Caco-2 (cell line): Measurements from ENCODE around the gene DHDDS. TPM values are rescaled to one million over a fixed set of nuclear protein-coding genes. Genes with fewer than 3 reads are reported as not detected.

Source experiments
- BruUV-seq: library from RNA; stranded (reverse); fragments of 400-500 nt; replicated peaks from 2 replicates; lab custom pipeline; 2021; lab: Mats Ljungman, UMichigan
- CTCF ChIA-PET: fragments of 300-600 bp; sonication (Branson Sonifier 250); formaldehyde crosslinking; loops from one replicate; lab custom pipeline; 2022; ENCODE audit warnings: antibody characterized with exemption; lab: Charles Lee
- POLR2A ChIA-PET: fragments of 300-600 bp; sonication (Branson Sonifier 250); formaldehyde crosslinking; loops from one replicate; lab custom pipeline; 2022; ENCODE audit warnings: antibody characterized with exemption; lab: Charles Lee
- DNase-seq, 2 experiments: peaks; one replicate each; pipeline versions ENCODE4 v3.0.0 to v3.0.0-alpha.2; 2020 to 2022
- H3K27me3 ChIP-seq: replicated peaks from 2 replicates; pipeline ENCODE4 v1.6.0; 2011; ENCODE audit warnings: low read length; ENCODE audit not compliant: control insufficient read depth, insufficient read depth
- H3K36me3 ChIP-seq: 2 replicates; pipeline ENCODE4 v1.5.1; 2011; ENCODE audit warnings: low read length; ENCODE audit not compliant: control insufficient read depth, insufficient read depth
- H3K4me1 ChIP-seq: fragments of 250-450 bp; sonication (Bioruptor Pico); 2 replicates; pipeline ENCODE4 v1.5.1; 2020; ENCODE audit warnings: mild to moderate bottlenecking
- H3K4me3 ChIP-seq: 2 replicates; pipeline ENCODE4 v1.5.1; 2011; ENCODE audit warnings: low read depth, mild to moderate bottlenecking, control low read depth, low read length
- H3K9me3 ChIP-seq: fragments of 250-450 bp; sonication (Bioruptor Pico); 2 replicates; pipeline ENCODE4 v1.5.1; 2020; ENCODE audit warnings: mild to moderate bottlenecking, moderate library complexity
- H3K27ac Mint-ChIP-seq: one replicate; pipeline ENCODE4 v1.8.0; 2022; ENCODE audit warnings: mixed read lengths; ENCODE audit not compliant: unreplicated experiment
- H3K27me3 Mint-ChIP-seq: one replicate; pipeline ENCODE4 v1.8.0; 2022; ENCODE audit warnings: mixed read lengths; ENCODE audit not compliant: insufficient read depth, unreplicated experiment
- H3K36me3 Mint-ChIP-seq: one replicate; pipeline ENCODE4 v1.8.0; 2022; ENCODE audit warnings: mild to moderate bottlenecking, mixed read lengths; ENCODE audit not compliant: insufficient read depth, unreplicated experiment
- H3K4me1 Mint-ChIP-seq: one replicate; pipeline ENCODE4 v1.8.0; 2022; ENCODE audit warnings: low read depth, mixed read lengths; ENCODE audit not compliant: unreplicated experiment
- H3K4me3 Mint-ChIP-seq: one replicate; pipeline ENCODE4 v1.8.0; 2022; ENCODE audit warnings: mild to moderate bottlenecking, moderate library complexity, mixed read lengths; ENCODE audit not compliant: unreplicated experiment
- H3K9me3 Mint-ChIP-seq: one replicate; pipeline ENCODE4 v1.8.0; 2022; ENCODE audit warnings: mixed read lengths; ENCODE audit not compliant: unreplicated experiment
- intact Hi-C: fragments of 100-400 bp; cut with micrococcal nuclease; formaldehyde crosslinking; loops from one replicate; pipeline ENCODE4 v1.10.0; 2022; ENCODE audit not compliant: unreplicated experiment
- total RNA-seq: library from RNA; stranded (reverse); gene quantifications from 2 replicates; pipeline ENCODE4 v1.2.3, GENCODE V29; 2022
- TF ChIP-seq, protein P1 (sequence below), 2 experiments: fragments of 200-600 bp in 1 of 2; IDR thresholded peaks; 1 replicate in 1 of 2; 2 replicates in 1 of 2; pipeline versions ENCODE4 v1.5.1 to v1.8.0; 2011 to 2022; ENCODE audit warnings: antibody characterized with exemption in 1 of 2, control low read depth in 1 of 2, inconsistent platforms in 1 of 2, low read depth in 1 of 2, low read length in 1 of 2, mild to moderate bottlenecking in 1 of 2, moderate library complexity in 1 of 2; ENCODE audit not compliant: insufficient read depth in 1 of 2, severe bottlenecking in 1 of 2, unreplicated experiment in 1 of 2

DHDDS gene
- total RNA-seq, 1 experiment from 2014 or later, result 55.6 TPM

DNA sequence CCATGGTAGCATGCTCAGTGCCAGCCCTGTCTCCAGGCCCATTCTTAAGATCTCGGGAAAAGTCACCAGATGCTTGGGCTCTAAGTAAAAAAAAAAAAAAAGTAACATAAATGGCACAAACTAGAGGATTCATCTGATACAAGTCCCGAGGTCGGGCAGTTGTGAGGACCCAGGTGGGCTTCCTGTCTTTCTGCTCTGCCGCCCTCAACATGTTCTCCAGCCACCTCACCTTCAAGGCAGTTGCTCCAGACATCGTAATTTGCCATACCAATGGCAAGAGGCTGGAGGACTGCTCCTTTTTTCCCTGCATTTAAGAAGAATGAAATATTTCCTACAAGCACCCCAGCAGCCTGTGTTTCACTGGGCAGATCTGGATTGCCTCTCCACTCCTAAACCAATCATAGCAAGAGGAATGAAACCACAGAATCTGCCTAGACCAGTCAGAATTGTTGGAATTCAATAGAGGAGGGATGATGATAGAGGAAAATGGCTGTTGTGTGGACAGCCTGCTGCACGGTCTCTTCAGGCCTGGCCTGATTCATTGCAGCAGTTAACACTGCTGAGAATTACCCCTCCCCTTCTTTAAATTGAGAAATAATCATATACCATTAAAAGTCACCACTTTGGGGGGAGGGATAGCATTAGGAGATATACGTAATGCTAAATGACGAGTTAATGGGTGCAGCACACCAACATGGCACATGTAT, 45.5 kb downstream of the DHDDS start:
- H3K36me3 Mint-ChIP-seq, result peaks cover 91% of the 10 kb centered on the region
- no TSS peak for BruUV-seq
- H3K4me1 ChIP-seq, result peaks cover 15% of the 10 kb centered on the region
- H3K4me3 ChIP-seq, result no peak overlapping the region
- no peaks in the 10 kb centered on the region for H3K9me3 ChIP-seq
- no peaks in the 10 kb centered on the region for H3K4me1 Mint-ChIP-seq
- peaks cover 3% of the 10 kb centered on the region for H3K36me3 ChIP-seq
- intact Hi-C loops, result no loop called here
- H3K27ac Mint-ChIP-seq, result no peak overlapping the region
- ChIA-PET CTCF (no interaction called here), POLR2A (no interaction called here)
- no peaks in the 10 kb centered on the region for H3K9me3 Mint-ChIP-seq
- H3K4me3 Mint-ChIP-seq, result no peak overlapping the region
- no peaks in the 10 kb centered on the region for H3K27me3 Mint-ChIP-seq
- DNase-seq, result no peak
- H3K27me3 ChIP-seq, result no peaks in the 10 kb centered on the region
- TF ChIP-seq, protein P1, sequence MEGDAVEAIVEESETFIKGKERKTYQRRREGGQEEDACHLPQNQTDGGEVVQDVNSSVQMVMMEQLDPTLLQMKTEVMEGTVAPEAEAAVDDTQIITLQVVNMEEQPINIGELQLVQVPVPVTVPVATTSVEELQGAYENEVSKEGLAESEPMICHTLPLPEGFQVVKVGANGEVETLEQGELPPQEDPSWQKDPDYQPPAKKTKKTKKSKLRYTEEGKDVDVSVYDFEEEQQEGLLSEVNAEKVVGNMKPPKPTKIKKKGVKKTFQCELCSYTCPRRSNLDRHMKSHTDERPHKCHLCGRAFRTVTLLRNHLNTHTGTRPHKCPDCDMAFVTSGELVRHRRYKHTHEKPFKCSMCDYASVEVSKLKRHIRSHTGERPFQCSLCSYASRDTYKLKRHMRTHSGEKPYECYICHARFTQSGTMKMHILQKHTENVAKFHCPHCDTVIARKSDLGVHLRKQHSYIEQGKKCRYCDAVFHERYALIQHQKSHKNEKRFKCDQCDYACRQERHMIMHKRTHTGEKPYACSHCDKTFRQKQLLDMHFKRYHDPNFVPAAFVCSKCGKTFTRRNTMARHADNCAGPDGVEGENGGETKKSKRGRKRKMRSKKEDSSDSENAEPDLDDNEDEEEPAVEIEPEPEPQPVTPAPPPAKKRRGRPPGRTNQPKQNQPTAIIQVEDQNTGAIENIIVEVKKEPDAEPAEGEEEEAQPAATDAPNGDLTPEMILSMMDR (IDR thresholded peaks at IDR 0.05; ENCODE audit: insufficient read depth in 1 of 2, low read depth in 1 of 2, low read length in 1 of 2, severe bottlenecking in 1 of 2, unreplicated experiment in 1 of 2), result no peak

DNA sequence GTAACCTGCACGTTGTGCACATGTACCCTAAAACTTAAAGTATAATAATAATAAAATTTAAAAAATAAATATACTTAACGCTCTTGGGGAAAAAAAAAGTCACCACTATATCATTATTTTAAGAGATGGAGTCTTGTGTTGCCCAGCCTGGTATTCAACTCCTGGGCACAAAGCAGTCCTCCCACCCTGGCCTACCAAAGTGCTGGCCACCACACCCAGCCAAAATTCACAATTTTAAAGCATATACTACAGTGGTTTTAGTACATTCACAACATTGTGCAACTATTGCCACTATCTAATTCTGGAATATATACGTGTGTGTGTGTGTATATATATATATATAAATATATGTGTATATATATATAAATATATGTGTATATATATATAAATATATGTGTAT, 46.0 kb downstream of the DHDDS start:
- no peaks in the 10 kb centered on the region for H3K9me3 Mint-ChIP-seq
- Histone ChIP-seq H3K4me3 (no peak overlapping the region), H3K4me1 (peaks cover 15% of the 10 kb centered on the region), H3K27me3 (no peaks in the 10 kb centered on the region), H3K9me3 (no peaks in the 10 kb centered on the region), H3K36me3 (peaks cover 3% of the 10 kb centered on the region)
- H3K27me3 Mint-ChIP-seq, result no peaks in the 10 kb centered on the region
- peaks cover 93% of the 10 kb centered on the region for H3K36me3 Mint-ChIP-seq
- BruUV-seq, result no TSS peak
- ChIA-PET POLR2A (no interaction called here), CTCF (no interaction called here)
- no peak overlapping the region for H3K27ac Mint-ChIP-seq
- no peak overlapping the region for H3K4me3 Mint-ChIP-seq
- TF ChIP-seq, protein P1 (IDR thresholded peaks at IDR 0.05; ENCODE audit: insufficient read depth in 1 of 2, low read depth in 1 of 2, low read length in 1 of 2, severe bottlenecking in 1 of 2, unreplicated experiment in 1 of 2), result no peak
- no peak for DNase-seq
- intact Hi-C loops, result no loop called here
- no peaks in the 10 kb centered on the region for H3K4me1 Mint-ChIP-seq

DNA sequence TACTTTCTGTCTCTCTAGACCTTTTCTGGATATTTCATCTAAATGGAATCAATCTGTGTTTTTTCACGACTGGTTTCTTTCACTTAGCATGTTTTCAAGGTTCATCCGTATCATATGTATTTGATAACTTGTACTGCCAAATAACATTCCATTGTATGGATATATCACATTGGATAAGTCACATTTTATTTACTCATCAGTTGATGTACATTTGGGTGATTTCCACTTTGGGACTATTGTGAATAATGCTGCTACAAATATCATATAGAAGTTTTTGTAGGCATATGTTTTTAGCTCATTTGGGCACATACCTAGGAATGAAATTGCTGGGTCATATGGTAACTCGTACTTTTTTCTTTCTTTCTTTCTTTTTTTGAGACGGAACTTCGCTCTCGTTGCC, 46.9 kb downstream of the DHDDS start:
- Histone ChIP-seq H3K4me1 (peaks cover 9% of the 10 kb centered on the region), H3K4me3 (no peak overlapping the region), H3K27me3 (no peaks in the 10 kb centered on the region), H3K36me3 (peaks cover 3% of the 10 kb centered on the region), H3K9me3 (no peaks in the 10 kb centered on the region)
- Mint-ChIP-seq H3K9me3 (no peaks in the 10 kb centered on the region), H3K36me3 (peaks cover 91% of the 10 kb centered on the region), H3K27me3 (no peaks in the 10 kb centered on the region), H3K4me3 (no peak overlapping the region), H3K27ac (no peak overlapping the region), H3K4me1 (no peaks in the 10 kb centered on the region)
- no TSS peak for BruUV-seq
- CTCF ChIA-PET, result no interaction called here
- TF ChIP-seq, protein P1 (IDR thresholded peaks at IDR 0.05; ENCODE audit: insufficient read depth in 1 of 2, low read depth in 1 of 2, low read length in 1 of 2, severe bottlenecking in 1 of 2, unreplicated experiment in 1 of 2), result no peak
- POLR2A ChIA-PET, result no interaction called here
- no peak for DNase-seq
- intact Hi-C loops, result no loop called here
